Left ventricle myocardium inferior (tissue), 1 donor: Measurements from ENCODE around the gene SCYGR1. TPM values are rescaled to one million over a fixed set of nuclear protein-coding genes. Genes with fewer than 3 reads are reported as not detected.

ENCODE experiments used
- DNase-seq: peaks from one replicate; pipeline ENCODE4 v3.0.0-alpha.2; 2020
- H3K27ac ChIP-seq: fragments of 200-600 bp; replicated peaks from 2 replicates; pipeline ENCODE4 v1.8.0; 2021
- H3K27me3 ChIP-seq: fragments of 200-600 bp; 2 replicates; pipeline ENCODE4 v1.8.0; 2021; ENCODE audit warnings: low read depth
- H3K36me3 ChIP-seq: fragments of 200-600 bp; 2 replicates; pipeline ENCODE4 v1.8.0; 2021
- H3K4me1 ChIP-seq: fragments of 200-600 bp; 2 replicates; pipeline ENCODE4 v1.8.0; 2021
- H3K4me3 ChIP-seq: fragments of 200-600 bp; 2 replicates; pipeline ENCODE4 v1.8.0; 2021; ENCODE audit warnings: mild to moderate bottlenecking, moderate library complexity
- H3K9me3 ChIP-seq: fragments of 200-600 bp; replicated peaks from 2 replicates; pipeline ENCODE4 v1.8.0; 2021
- intact Hi-C: fragments of 100-400 bp; cut with micrococcal nuclease; formaldehyde crosslinking; loops from one replicate; pipeline ENCODE4 v1.11.0; 2022
- total RNA-seq: library from RNA; stranded (reverse); fragmentation: NEBNext Ultra II Directional; extraction: Animal tissue kit (Norgen Biotek cat#: 25700); gene quantifications from one replicate; pipeline ENCODE4 v1.2.1, GENCODE V29; 2021
- TF ChIP-seq, protein P1 (sequence below): fragments of 200-600 bp; IDR thresholded peaks from 2 replicates; pipeline ENCODE4 v1.8.0; 2021; ENCODE audit warnings: antibody characterized with exemption, mild to moderate bottlenecking, borderline replicate concordance
- donor health status: DM: no; HTN: yes; CAD: no; lungs with severe emphysema.

SCYGR1 gene
- total RNA-seq, 1 donor from 2014 or later = not detected

DNA sequence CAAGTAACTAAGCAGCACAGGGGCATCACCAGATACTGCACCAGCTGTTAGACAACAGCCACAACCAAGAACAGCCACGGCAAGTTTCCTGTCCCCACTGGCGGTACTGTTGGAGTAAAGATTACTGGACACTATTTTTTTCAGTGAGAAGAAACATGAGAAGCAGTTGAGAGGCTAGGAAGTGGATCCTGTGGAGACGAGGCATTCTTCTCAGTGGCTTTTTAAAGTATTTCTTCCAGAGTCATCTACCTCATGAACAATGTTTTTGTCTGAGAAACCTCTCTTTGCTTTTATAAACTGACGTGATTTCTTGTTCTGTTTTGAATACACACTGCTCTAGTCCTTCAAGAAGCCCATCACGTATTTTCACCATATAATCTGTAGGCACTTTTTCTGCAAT lies 27.4 kb downstream of the SCYGR1 start:
- H3K4me3 ChIP-seq = no peak overlapping the region
- no peaks in the 10 kb centered on the region for H3K4me1 ChIP-seq
- no peak overlapping the region for H3K27ac ChIP-seq
- TF ChIP-seq, protein P1, sequence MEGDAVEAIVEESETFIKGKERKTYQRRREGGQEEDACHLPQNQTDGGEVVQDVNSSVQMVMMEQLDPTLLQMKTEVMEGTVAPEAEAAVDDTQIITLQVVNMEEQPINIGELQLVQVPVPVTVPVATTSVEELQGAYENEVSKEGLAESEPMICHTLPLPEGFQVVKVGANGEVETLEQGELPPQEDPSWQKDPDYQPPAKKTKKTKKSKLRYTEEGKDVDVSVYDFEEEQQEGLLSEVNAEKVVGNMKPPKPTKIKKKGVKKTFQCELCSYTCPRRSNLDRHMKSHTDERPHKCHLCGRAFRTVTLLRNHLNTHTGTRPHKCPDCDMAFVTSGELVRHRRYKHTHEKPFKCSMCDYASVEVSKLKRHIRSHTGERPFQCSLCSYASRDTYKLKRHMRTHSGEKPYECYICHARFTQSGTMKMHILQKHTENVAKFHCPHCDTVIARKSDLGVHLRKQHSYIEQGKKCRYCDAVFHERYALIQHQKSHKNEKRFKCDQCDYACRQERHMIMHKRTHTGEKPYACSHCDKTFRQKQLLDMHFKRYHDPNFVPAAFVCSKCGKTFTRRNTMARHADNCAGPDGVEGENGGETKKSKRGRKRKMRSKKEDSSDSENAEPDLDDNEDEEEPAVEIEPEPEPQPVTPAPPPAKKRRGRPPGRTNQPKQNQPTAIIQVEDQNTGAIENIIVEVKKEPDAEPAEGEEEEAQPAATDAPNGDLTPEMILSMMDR = no peak
- H3K27me3 ChIP-seq = no peaks in the 10 kb centered on the region
- intact Hi-C loops = no loop called here
- peaks cover 53% of the 10 kb centered on the region for H3K36me3 ChIP-seq
- DNase-seq = no peak
- no peaks in the 10 kb centered on the region for H3K9me3 ChIP-seq

- Histone ChIP-seq H3K4me1 (no peaks in the 10 kb centered on the region), H3K9me3 (no peaks in the 10 kb centered on the region), H3K4me3 (no peak overlapping the region), H3K27me3 (no peaks in the 10 kb centered on the region), H3K36me3 (peaks cover 56% of the 10 kb centered on the region), H3K27ac (no peak overlapping the region)
- TF ChIP-seq, protein P1 = no peak
- intact Hi-C loops = no loop called here
- no peak for DNase-seq
Observed at GRCh38 chr2:227351639-227352038, 36.1 kb downstream of the SCYGR1 start.

GRCh38 chr2:227349989-227350612 lies 37.6 kb downstream of the SCYGR1 start:
- no peak for DNase-seq
- no peak overlapping the region for H3K4me3 ChIP-seq
- intact Hi-C loops = no loop called here
- H3K36me3 ChIP-seq = peaks cover 44% of the 10 kb centered on the region
- H3K9me3 ChIP-seq = no peaks in the 10 kb centered on the region
- TF ChIP-seq, protein P1 = no peak
- no peaks in the 10 kb centered on the region for H3K27me3 ChIP-seq
- no peak overlapping the region for H3K27ac ChIP-seq
- H3K4me1 ChIP-seq = no peaks in the 10 kb centered on the region

- Histone ChIP-seq H3K4me1 (no peaks in the 10 kb centered on the region), H3K27me3 (no peaks in the 10 kb centered on the region), H3K27ac (no peak overlapping the region), H3K36me3 (peaks cover 53% of the 10 kb centered on the region), H3K9me3 (no peaks in the 10 kb centered on the region), H3K4me3 (no peak overlapping the region)
- TF ChIP-seq, protein P1 = no peak
- intact Hi-C loops = no loop called here
- DNase-seq = no peak
Observed at GRCh38 chr2:227348324-227348723, 39.4 kb downstream of the SCYGR1 start.

- TF ChIP-seq, protein P1 = no peak
- Histone ChIP-seq H3K36me3 (peaks cover 54% of the 10 kb centered on the region), H3K27me3 (no peaks in the 10 kb centered on the region)
Observed at GRCh38 chr2:227347117-227347516, 40.6 kb downstream of the SCYGR1 start.

More at GRCh38 chr2:227347117-227347516, 40.6 kb downstream of the SCYGR1 start:
- H3K9me3 ChIP-seq = no peaks in the 10 kb centered on the region
- H3K4me1 ChIP-seq = no peaks in the 10 kb centered on the region
- intact Hi-C loops = no loop called here
- H3K4me3 ChIP-seq = no peak overlapping the region
- no peak overlapping the region for H3K27ac ChIP-seq
- DNase-seq = no peak
